Endometrial microvascular endothelial cells (primary cell): ENCODE measurements around the gene MICALL1. TPM values are rescaled to one million over a fixed set of nuclear protein-coding genes. Genes with fewer than 3 reads are reported as not detected.

Source experiments
- total RNA-seq: library from RNA; depleted of rRNA; stranded (reverse); fragments of >200 nt; gene quantifications from one replicate; pipeline ENCODE4 v1.2.3, GENCODE V29; 2015; ENCODE audit errors: inconsistent ontology term

The MICALL1 gene
- total RNA-seq, 1 donor from 2014 or later, result 63.0 TPM

Other genes with a start within 250 kb of the MICALL1 start
- 16.4 TPM for gene PDXP, start 247.6 kb upstream of the MICALL1 start, total RNA-seq
- gene LGALS1, start 230.7 kb upstream of the MICALL1 start, total RNA-seq, result 7,013 TPM
- 56.5 TPM for gene NOL12, start 220.0 kb upstream of the MICALL1 start, total RNA-seq
- gene TRIOBP, start 209.2 kb upstream of the MICALL1 start, total RNA-seq, result 135 TPM
- gene GCAT, start 98.4 kb upstream of the MICALL1 start, total RNA-seq, result 32.1 TPM
- gene GALR3, start 82.9 kb upstream of the MICALL1 start, total RNA-seq, result not detected
- gene ANKRD54, start 62.0 kb upstream of the MICALL1 start, total RNA-seq, result 54.3 TPM
- gene EIF3L, start 56.9 kb upstream of the MICALL1 start, total RNA-seq, result 397 TPM
- gene C22orf23, start 47.3 kb downstream of the MICALL1 start, total RNA-seq, result not detected
- 80.4 TPM for gene POLR2F, start 47.4 kb downstream of the MICALL1 start, total RNA-seq
- gene SOX10, start 78.3 kb downstream of the MICALL1 start, total RNA-seq, result not detected
- gene PICK1, start 151.1 kb downstream of the MICALL1 start, total RNA-seq, result 17.2 TPM
- gene SLC16A8, start 177.9 kb downstream of the MICALL1 start, total RNA-seq, result not detected
- gene BAIAP2L2, start 204.4 kb downstream of the MICALL1 start, total RNA-seq, result 0.09 TPM